Aorta (tissue), 5 donors: ENCODE data around the gene RGS16. TPM values are rescaled to one million over a fixed set of nuclear protein-coding genes. Genes with fewer than 3 reads are reported as not detected.

Source experiments
- ATAC-seq: fragments of 200-7000 bp; cut with Tn5 transposase; one replicate; pipeline ENCODE4 v1.9.1; 2022; ENCODE audit warnings: moderate library complexity; ENCODE audit not compliant: low FRiP score
- DNase-seq, 2 donors: peaks; one replicate each; pipeline ENCODE4 v3.0.0-alpha.2; 2020
- H3K27ac ChIP-seq, 2 donors: one replicate each; pipeline ENCODE4 v1.5.1; 2013; ENCODE audit warnings: low read length in 2 of 2, mild to moderate bottlenecking in 2 of 2, moderate library complexity in 2 of 2, control low read depth in 1 of 2, inconsistent platforms in 1 of 2, low read depth in 1 of 2
- H3K27me3 ChIP-seq, 2 donors: one replicate each; pipeline ENCODE4 v1.6.1; 2013; ENCODE audit warnings: control low read depth in 1 of 2, low read length in 1 of 2, mild to moderate bottlenecking in 1 of 2, moderate library complexity in 1 of 2; ENCODE audit not compliant: insufficient read depth in 2 of 2, control insufficient read depth in 1 of 2
- H3K36me3 ChIP-seq, 2 donors: one replicate each; pipeline ENCODE4 v1.6.1; 2013; ENCODE audit warnings: control low read depth in 1 of 2, low read length in 1 of 2, mild to moderate bottlenecking in 1 of 2; ENCODE audit not compliant: insufficient read depth in 2 of 2, control insufficient read depth in 1 of 2
- H3K4me1 ChIP-seq, 2 donors: one replicate each; pipeline ENCODE4 v1.6.1; 2013; ENCODE audit warnings: low read length in 2 of 2, control low read depth in 1 of 2, mild to moderate bottlenecking in 1 of 2, moderate library complexity in 1 of 2; ENCODE audit not compliant: insufficient read depth in 2 of 2, control insufficient read depth in 1 of 2
- H3K4me3 ChIP-seq, 2 donors: one replicate each; pipeline ENCODE4 v1.5.1; 2013; ENCODE audit warnings: low read length in 2 of 2, control low read depth in 1 of 2, mild to moderate bottlenecking in 1 of 2
- H3K9me3 ChIP-seq: one replicate; pipeline ENCODE4 v1.6.1; 2013; ENCODE audit warnings: mild to moderate bottlenecking, low read length; ENCODE audit not compliant: control insufficient read depth
- WGBS, 2 donors: extraction: QIAGEN DNeasy Blood & Tissue Kit; methylation state at CpG; one replicate each; pipeline ENCODE4 v1.1.7; 2013; 5-methylcytosine and 5-hydroxymethylcytosine counted together
- intact Hi-C, 2 donors: fragments of 100-400 bp; cut with DNase I; formaldehyde crosslinking; loops; one replicate each; pipeline versions ENCODE4 v1.14.2 to v1.15.0; 2022
- long read RNA-seq, 2 donors: library from polyadenylated mRNA; unstranded; transcript quantifications; one replicate each; pipeline ENCODE4 v2.0.0, GENCODE V29; 2020 to 2021
- polyA plus RNA-seq, 2 donors: library from polyadenylated mRNA; stranded (reverse); fragments of 200-250 nt; gene quantifications; one replicate each; pipeline ENCODE4 v1.2.3, GENCODE V29; 2013
- total RNA-seq, 2 donors: library from RNA; stranded (reverse); fragmentation: NEBNext Ultra II Directional; extraction: Animal tissue kit (Norgen Biotek cat#: 25700); gene quantifications; one replicate each; pipeline ENCODE4 v1.2.1, GENCODE V29; 2021
- donor health status: healthy with polysubstance abuse.
- donor health status: Bipolar disorder and iron deficiency.
- donor health status: DM: no; HTN: no; CAD: no.
- donor health status: DM: no; HTN: no; CAD: no.
- donor health status: DM: yes; HTN: yes; CAD: no.

Gene RGS16
- total RNA-seq (10 to 100 TPM in 1 of 2 donors, 1 to 10 TPM in 1; 9.2 to 20.9 TPM), polyA plus RNA-seq (1 to 10 TPM in 1 of 2 donors, under 1 TPM in 1; 0.50 to 7.0 TPM)
- long read RNA-seq, donor 1, transcript RGS16-201 (5 exons, 2,427 nt), result major isoform, 107 of 152 reads
- long read RNA-seq, donor 1, partial matches to known transcripts, result 15 of 152 reads
- long read RNA-seq, donor 1, other reads (novel, unspliced or antisense), result 30 of 152 reads
- long read RNA-seq, donor 2, transcript RGS16-201 (5 exons, 2,427 nt), result major isoform, 20 of 24 reads
- long read RNA-seq, donor 2, partial matches to known transcripts, result 1 of 24 reads
- long read RNA-seq, donor 2, other reads (novel, unspliced or antisense), result 3 of 24 reads

GRCh38 chr1:182604175-182605164 lies at the start of gene RGS16:
RGS16 (minus strand) TSS chr1:182604389; CDS start chr1:182604259, 130 bp downstream.
- intact Hi-C loops, result loop anchor here (1.0 to 5.0 kb wide), 4 partner anchors 10 to 98 kb away; no protein-coding TSS in a partner anchor
- 5 to 7% methylated on average over 41 to 44 of the region's 44 CpGs for WGBS, 2 donors
- no peak within 1 kb of the TSS for H3K27ac ChIP-seq
- no peaks in the 10 kb centered on the region for H3K36me3 ChIP-seq
- H3K4me1 ChIP-seq, result no peaks in the 10 kb centered on the region
- H3K9me3 ChIP-seq, result no peaks in the 10 kb centered on the region
- ATAC-seq (peak; percentile 96), DNase-seq (peak; percentile 97 to 98)
- H3K4me3 ChIP-seq, result peak within 1 kb of the TSS; percentile 23 to 29
- H3K27me3 ChIP-seq, result no peaks in the 10 kb centered on the region

- Histone ChIP-seq H3K4me3 (no peak overlapping the region), H3K9me3 (peaks cover 2% of the 10 kb centered on the region), H3K36me3 (no peaks in the 10 kb centered on the region), H3K27me3 (no peaks in the 10 kb centered on the region), H3K4me1 (no peaks in the 10 kb centered on the region), H3K27ac (no peak overlapping the region)
- no peak for DNase-seq
- no peak for ATAC-seq
- WGBS, 2 donors, result 90 to 96% methylated on average over 2 of the region's 2 CpGs
- intact Hi-C loops, result no loop called here
These were observed 49.8 kb upstream of the RGS16 start for GRCh38 chr1:182653986-182654385.

- ATAC-seq, result no peak
- no peaks in the 10 kb centered on the region for H3K27me3 ChIP-seq
- peaks cover 2% of the 10 kb centered on the region for H3K9me3 ChIP-seq
- H3K36me3 ChIP-seq, result no peaks in the 10 kb centered on the region
- 83 to 84% methylated on average over 3 of the region's 3 CpGs for WGBS, 2 donors
- DNase-seq, result no peak
- H3K4me3 ChIP-seq, result no peak overlapping the region
- H3K4me1 ChIP-seq, result no peaks in the 10 kb centered on the region
- no peak overlapping the region for H3K27ac ChIP-seq
- intact Hi-C loops, result no loop called here
These were observed 48.7 kb upstream of the RGS16 start for GRCh38 chr1:182652933-182653332.

GRCh38 chr1:182651339-182651724 lies 47.1 kb upstream of the RGS16 start:
- ATAC-seq (no peak), DNase-seq (no peak)
- 51 to 54% methylated on average over 3 of the region's 3 CpGs for WGBS, 2 donors
- Histone ChIP-seq H3K27ac (no peak overlapping the region), H3K4me3 (no peak overlapping the region), H3K4me1 (no peaks in the 10 kb centered on the region), H3K36me3 (no peaks in the 10 kb centered on the region), H3K27me3 (no peaks in the 10 kb centered on the region), H3K9me3 (peaks cover 2% of the 10 kb centered on the region)
- intact Hi-C loops, result no loop called here

GRCh38 chr1:182650678-182651338 lies 46.6 kb upstream of the RGS16 start:
- no peak for ATAC-seq
- WGBS, 2 donors, result 82 to 84% methylated on average over 6 of the region's 6 CpGs

GRCh38 chr1:182649041-182649440 lies 44.9 kb upstream of the RGS16 start:
- 94% methylated on average over 7 of the region's 7 CpGs for WGBS, 2 donors
- no peaks in the 10 kb centered on the region for H3K36me3 ChIP-seq
- no peaks in the 10 kb centered on the region for H3K4me1 ChIP-seq
- no peak overlapping the region for H3K27ac ChIP-seq
- no peaks in the 10 kb centered on the region for H3K27me3 ChIP-seq
- ATAC-seq, result no peak
- intact Hi-C loops, result loop anchor here in 1 of 2 donors (5.0 kb wide), 1 partner anchor 38 kb away; no protein-coding TSS in a partner anchor
- no peak for DNase-seq
- no peak overlapping the region for H3K4me3 ChIP-seq
- H3K9me3 ChIP-seq, result no peaks in the 10 kb centered on the region

More at GRCh38 chr1:182650678-182651338, 46.6 kb upstream of the RGS16 start:
- Histone ChIP-seq H3K4me1 (no peaks in the 10 kb centered on the region), H3K9me3 (peaks cover 2% of the 10 kb centered on the region), H3K36me3 (no peaks in the 10 kb centered on the region), H3K27ac (no peak overlapping the region), H3K27me3 (no peaks in the 10 kb centered on the region), H3K4me3 (no peak overlapping the region)
- intact Hi-C loops, result no loop called here
- no peak for DNase-seq

GRCh38 chr1:182646739-182647138 lies 42.5 kb upstream of the RGS16 start:
- H3K4me1 ChIP-seq, result no peaks in the 10 kb centered on the region
- DNase-seq (no peak), ATAC-seq (no peak)
- 78 to 86% methylated on average over 2 of the region's 2 CpGs for WGBS, 2 donors
- no peaks in the 10 kb centered on the region for H3K9me3 ChIP-seq
- intact Hi-C loops, result loop anchor here in 1 of 2 donors (5.0 kb wide), 1 partner anchor 41 kb away; no protein-coding TSS in a partner anchor
- no peaks in the 10 kb centered on the region for H3K36me3 ChIP-seq
- H3K27me3 ChIP-seq, result no peaks in the 10 kb centered on the region
- H3K4me3 ChIP-seq, result no peak overlapping the region
- H3K27ac ChIP-seq, result no peak overlapping the region

- intact Hi-C loops, result loop anchor here in 1 of 2 donors (5.0 kb wide), 1 partner anchor 42 kb away; no protein-coding TSS in a partner anchor
- Histone ChIP-seq H3K36me3 (no peaks in the 10 kb centered on the region), H3K9me3 (no peaks in the 10 kb centered on the region), H3K27ac (no peak overlapping the region), H3K27me3 (no peaks in the 10 kb centered on the region), H3K4me1 (no peaks in the 10 kb centered on the region), H3K4me3 (no peak overlapping the region)
- no peak for ATAC-seq
- 69 to 73% methylated on average over 4 of the region's 4 CpGs for WGBS, 2 donors
- no peak for DNase-seq
These were observed 40.7 kb upstream of the RGS16 start for GRCh38 chr1:182644886-182645285.
